Measurements from ENCODE around the gene PRXL2A.
A peak's percentile ranks its signal among the peaks of the same experiment; 100 is the strongest.
"Not testable (repeated sequence)": the region's sequence is repeated elsewhere in the genome, so short reads cannot be mapped to it uniquely, and the experiment has no call there.

The PRXL2A gene, protein sequence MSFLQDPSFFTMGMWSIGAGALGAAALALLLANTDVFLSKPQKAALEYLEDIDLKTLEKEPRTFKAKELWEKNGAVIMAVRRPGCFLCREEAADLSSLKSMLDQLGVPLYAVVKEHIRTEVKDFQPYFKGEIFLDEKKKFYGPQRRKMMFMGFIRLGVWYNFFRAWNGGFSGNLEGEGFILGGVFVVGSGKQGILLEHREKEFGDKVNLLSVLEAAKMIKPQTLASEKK

GRCh38 chr10:80408242-80409101 is at the start of gene PRXL2A:
PRXL2A (plus strand) TSS chr10:80408551; CDS start chr10:80420468, 11,917 bp downstream.
- peak within 1 kb of the TSS; percentile 83 for H3K27ac ChIP-seq (ENCODE audit: low read depth, low read length)
- no peaks in the 10 kb centered on the region for H3K36me3 ChIP-seq (ENCODE audit: control insufficient read depth, insufficient read depth, low read length)
- peaks cover 14% of the 10 kb centered on the region for H3K4me1 ChIP-seq (ENCODE audit: control insufficient read depth, insufficient read depth, low read length)
- peak within 1 kb of the TSS; percentile 74 for H3K4me3 ChIP-seq (ENCODE audit: low read length)
- H3K27me3 ChIP-seq (ENCODE audit: control insufficient read depth, insufficient read depth, low read length), result no peaks in the 10 kb centered on the region
- peak within 1 kb of the TSS; percentile 68 for H3K9ac ChIP-seq (ENCODE audit: low read length)

DNA sequence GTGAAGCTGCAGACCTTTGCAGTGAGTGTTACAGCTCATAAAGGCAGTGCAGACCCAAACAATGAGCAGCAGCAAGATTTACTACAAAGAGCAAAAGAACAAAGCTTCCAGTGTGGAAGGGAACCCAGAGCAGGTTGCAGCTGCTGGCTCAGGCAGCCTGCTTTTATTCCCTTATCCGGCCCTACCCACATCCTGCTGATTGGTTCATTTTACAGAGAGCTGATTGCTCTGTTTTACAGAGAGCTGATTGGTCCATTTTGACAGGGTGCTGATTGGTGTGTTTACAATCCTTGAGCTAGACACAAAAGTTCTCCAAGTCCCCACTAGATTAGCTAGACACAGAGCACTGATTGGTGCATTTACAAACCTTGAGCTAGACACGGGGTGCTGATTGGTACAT is 49.4 kb upstream of the PRXL2A start:
- H3K36me3 ChIP-seq (ENCODE audit: control insufficient read depth, insufficient read depth, low read length); H3K4me3 ChIP-seq (ENCODE audit: low read length); H3K9ac ChIP-seq (ENCODE audit: low read length); H3K27ac ChIP-seq (ENCODE audit: low read depth, low read length); H3K27me3 ChIP-seq (ENCODE audit: control insufficient read depth, insufficient read depth, low read length); H3K4me1 ChIP-seq (ENCODE audit: control insufficient read depth, insufficient read depth, low read length): not testable (repeated sequence)

GRCh38 chr10:80359644-80360043 is 48.7 kb upstream of the PRXL2A start:
- Histone ChIP-seq H3K27me3 (ENCODE audit: control insufficient read depth, insufficient read depth, low read length) (peaks cover 3% of the 10 kb centered on the region), H3K36me3 (ENCODE audit: control insufficient read depth, insufficient read depth, low read length) (no peaks in the 10 kb centered on the region), H3K27ac (ENCODE audit: low read depth, low read length) (no peak overlapping the region), H3K4me3 (ENCODE audit: low read length) (no peak overlapping the region), H3K9ac (ENCODE audit: low read length) (no peak overlapping the region), H3K4me1 (ENCODE audit: control insufficient read depth, insufficient read depth, low read length) (no peaks in the 10 kb centered on the region)

GRCh38 chr10:80365510-80365909 is 42.8 kb upstream of the PRXL2A start:
- no peak overlapping the region for H3K9ac ChIP-seq (ENCODE audit: low read length)
- no peak overlapping the region for H3K4me3 ChIP-seq (ENCODE audit: low read length)
- no peak overlapping the region for H3K27ac ChIP-seq (ENCODE audit: low read depth, low read length)
- no peaks in the 10 kb centered on the region for H3K4me1 ChIP-seq (ENCODE audit: control insufficient read depth, insufficient read depth, low read length)
- H3K36me3 ChIP-seq (ENCODE audit: control insufficient read depth, insufficient read depth, low read length), result no peaks in the 10 kb centered on the region
- H3K27me3 ChIP-seq (ENCODE audit: control insufficient read depth, insufficient read depth, low read length), result no peaks in the 10 kb centered on the region

GRCh38 chr10:80371467-80371866 is 36.9 kb upstream of the PRXL2A start:
- no peaks in the 10 kb centered on the region for H3K36me3 ChIP-seq (ENCODE audit: control insufficient read depth, insufficient read depth, low read length)
- no peaks in the 10 kb centered on the region for H3K4me1 ChIP-seq (ENCODE audit: control insufficient read depth, insufficient read depth, low read length)
- H3K9ac ChIP-seq (ENCODE audit: low read length), result no peak overlapping the region
- no peak overlapping the region for H3K4me3 ChIP-seq (ENCODE audit: low read length)
- H3K27ac ChIP-seq (ENCODE audit: low read depth, low read length), result no peak overlapping the region
- no peaks in the 10 kb centered on the region for H3K27me3 ChIP-seq (ENCODE audit: control insufficient read depth, insufficient read depth, low read length)

- no peak overlapping the region for H3K27ac ChIP-seq (ENCODE audit: low read depth, low read length)
- H3K36me3 ChIP-seq (ENCODE audit: control insufficient read depth, insufficient read depth, low read length), result no peaks in the 10 kb centered on the region
- H3K4me3 ChIP-seq (ENCODE audit: low read length), result no peak overlapping the region
- no peaks in the 10 kb centered on the region for H3K27me3 ChIP-seq (ENCODE audit: control insufficient read depth, insufficient read depth, low read length)
- no peak overlapping the region for H3K9ac ChIP-seq (ENCODE audit: low read length)
- no peaks in the 10 kb centered on the region for H3K4me1 ChIP-seq (ENCODE audit: control insufficient read depth, insufficient read depth, low read length)
Measured at GRCh38 chr10:80372675-80373074, 35.7 kb upstream of the PRXL2A start.

DNA sequence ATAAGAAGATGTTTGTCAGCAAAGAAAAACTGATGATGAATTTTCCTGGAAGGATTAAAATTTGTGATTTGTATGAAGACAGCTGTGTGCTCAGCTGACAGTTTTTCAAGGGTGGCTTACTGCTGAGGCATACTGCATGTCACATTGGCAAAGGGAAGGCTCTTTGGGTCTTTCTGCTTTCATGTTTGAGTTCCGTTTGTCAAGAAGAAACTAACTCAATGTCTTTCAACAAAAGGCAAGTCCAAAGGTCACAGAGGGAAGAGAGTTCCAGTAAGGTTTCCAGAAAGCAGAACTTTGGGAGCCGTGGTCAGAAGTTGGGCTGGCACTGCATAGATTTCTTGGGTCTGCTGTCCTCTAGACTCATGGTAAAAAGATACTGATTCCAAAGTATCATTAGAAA is 34.8 kb upstream of the PRXL2A start:
- Histone ChIP-seq H3K36me3 (ENCODE audit: control insufficient read depth, insufficient read depth, low read length) (no peaks in the 10 kb centered on the region), H3K27me3 (ENCODE audit: control insufficient read depth, insufficient read depth, low read length) (no peaks in the 10 kb centered on the region), H3K27ac (ENCODE audit: low read depth, low read length) (no peak overlapping the region), H3K4me3 (ENCODE audit: low read length) (no peak overlapping the region), H3K4me1 (ENCODE audit: control insufficient read depth, insufficient read depth, low read length) (no peaks in the 10 kb centered on the region), H3K9ac (ENCODE audit: low read length) (no peak overlapping the region)

DNA sequence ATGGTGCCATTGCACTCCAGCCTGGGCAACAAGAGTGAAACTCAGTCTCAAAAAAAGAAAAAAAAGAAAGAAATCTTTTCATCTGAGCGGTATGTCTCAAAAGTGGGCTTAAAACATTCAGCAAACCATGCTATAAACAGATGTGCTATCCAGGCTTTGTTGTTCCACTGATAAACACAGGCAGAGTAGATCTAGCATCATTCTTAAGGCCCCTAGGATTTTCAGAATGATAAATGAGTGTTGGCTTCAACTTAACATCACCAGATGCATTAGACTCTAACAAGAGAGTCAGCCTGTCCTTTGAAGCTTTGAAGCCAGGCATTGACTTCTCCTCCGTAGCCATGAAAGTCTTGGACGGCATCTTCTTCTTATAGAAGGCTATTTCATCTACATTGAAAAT is 28.6 kb upstream of the PRXL2A start:
- Histone ChIP-seq H3K4me3 (ENCODE audit: low read length) (no peak overlapping the region), H3K27me3 (ENCODE audit: control insufficient read depth, insufficient read depth, low read length) (no peaks in the 10 kb centered on the region), H3K27ac (ENCODE audit: low read depth, low read length) (no peak overlapping the region), H3K36me3 (ENCODE audit: control insufficient read depth, insufficient read depth, low read length) (no peaks in the 10 kb centered on the region), H3K4me1 (ENCODE audit: control insufficient read depth, insufficient read depth, low read length) (no peaks in the 10 kb centered on the region), H3K9ac (ENCODE audit: low read length) (no peak overlapping the region)

- no peaks in the 10 kb centered on the region for H3K4me1 ChIP-seq (ENCODE audit: control insufficient read depth, insufficient read depth, low read length)
- H3K9ac ChIP-seq (ENCODE audit: low read length), result no peak overlapping the region
- H3K4me3 ChIP-seq (ENCODE audit: low read length), result no peak overlapping the region
- H3K36me3 ChIP-seq (ENCODE audit: control insufficient read depth, insufficient read depth, low read length), result no peaks in the 10 kb centered on the region
- H3K27ac ChIP-seq (ENCODE audit: low read depth, low read length), result no peak overlapping the region
- no peaks in the 10 kb centered on the region for H3K27me3 ChIP-seq (ENCODE audit: control insufficient read depth, insufficient read depth, low read length)
Measured at GRCh38 chr10:80380185-80380584, 28.2 kb upstream of the PRXL2A start.

GRCh38 chr10:80382989-80383388 is 25.4 kb upstream of the PRXL2A start:
- Histone ChIP-seq H3K27me3 (ENCODE audit: control insufficient read depth, insufficient read depth, low read length) (no peaks in the 10 kb centered on the region), H3K4me3 (ENCODE audit: low read length) (no peak overlapping the region), H3K4me1 (ENCODE audit: control insufficient read depth, insufficient read depth, low read length) (no peaks in the 10 kb centered on the region), H3K27ac (ENCODE audit: low read depth, low read length) (no peak overlapping the region), H3K36me3 (ENCODE audit: control insufficient read depth, insufficient read depth, low read length) (no peaks in the 10 kb centered on the region), H3K9ac (ENCODE audit: low read length) (no peak overlapping the region)

- Histone ChIP-seq H3K9ac (ENCODE audit: low read length) (no peak overlapping the region), H3K36me3 (ENCODE audit: control insufficient read depth, insufficient read depth, low read length) (no peaks in the 10 kb centered on the region), H3K4me3 (ENCODE audit: low read length) (no peak overlapping the region), H3K27ac (ENCODE audit: low read depth, low read length) (no peak overlapping the region), H3K4me1 (ENCODE audit: control insufficient read depth, insufficient read depth, low read length) (no peaks in the 10 kb centered on the region), H3K27me3 (ENCODE audit: control insufficient read depth, insufficient read depth, low read length) (no peaks in the 10 kb centered on the region)
Measured at GRCh38 chr10:80390740-80391139, 17.6 kb upstream of the PRXL2A start.

GRCh38 chr10:80392250-80392649 is 16.1 kb upstream of the PRXL2A start:
- Histone ChIP-seq H3K4me1 (ENCODE audit: control insufficient read depth, insufficient read depth, low read length) (no peaks in the 10 kb centered on the region), H3K36me3 (ENCODE audit: control insufficient read depth, insufficient read depth, low read length) (no peaks in the 10 kb centered on the region), H3K27ac (ENCODE audit: low read depth, low read length) (no peak overlapping the region), H3K9ac (ENCODE audit: low read length) (no peak overlapping the region), H3K4me3 (ENCODE audit: low read length) (no peak overlapping the region), H3K27me3 (ENCODE audit: control insufficient read depth, insufficient read depth, low read length) (no peaks in the 10 kb centered on the region)
